HEK293 (cell line): ENCODE results near the gene USP2.

Experiments
- GLIS1 ChIP-seq: fragments of 450-650 bp; formaldehyde crosslinking; IDR thresholded peaks from 2 replicates; pipeline ENCODE4 v1.5.1; 2016; ENCODE audit warnings: missing biosample characterization, missing genetic modification characterization
- GLIS2 ChIP-seq: fragments of 450-650 bp; formaldehyde crosslinking; IDR thresholded peaks from 2 replicates; pipeline ENCODE4 v1.5.1; 2016; ENCODE audit warnings: missing biosample characterization, missing genetic modification characterization
- HIC1 ChIP-seq: fragments of 450-650 bp; formaldehyde crosslinking; IDR thresholded peaks from 2 replicates; pipeline ENCODE4 v1.5.1; 2016; ENCODE audit warnings: missing biosample characterization, missing genetic modification characterization
- KLF10 ChIP-seq: fragments of 450-650 bp; IDR thresholded peaks from 2 replicates; pipeline ENCODE4 v1.5.1; 2018; ENCODE audit warnings: missing biosample characterization, mild to moderate bottlenecking, missing genetic modification characterization
- KLF16 ChIP-seq: fragments of 450-650 bp; formaldehyde crosslinking; IDR thresholded peaks from 2 replicates; pipeline ENCODE4 v1.5.1; 2017; ENCODE audit warnings: missing biosample characterization, missing genetic modification characterization
- KLF8 ChIP-seq: fragments of 450-650 bp; formaldehyde crosslinking; IDR thresholded peaks from 2 replicates; pipeline ENCODE4 v1.5.1; 2016; ENCODE audit warnings: missing biosample characterization, missing genetic modification characterization
- MYNN ChIP-seq: fragments of 450-650 bp; formaldehyde crosslinking; IDR thresholded peaks from 2 replicates; pipeline ENCODE4 v1.5.1; 2016; ENCODE audit warnings: missing biosample characterization, missing genetic modification characterization, borderline replicate concordance
- YY1 ChIP-seq: fragments of 450-650 bp; formaldehyde crosslinking; IDR thresholded peaks from 2 replicates; pipeline ENCODE4 v1.5.1; 2018; ENCODE audit warnings: missing biosample characterization, missing genetic modification characterization
- ZBTB10 ChIP-seq: fragments of 450-650 bp; formaldehyde crosslinking; IDR thresholded peaks from 2 replicates; pipeline ENCODE4 v1.5.1; 2016; ENCODE audit warnings: missing biosample characterization, missing genetic modification characterization
- ZBTB20 ChIP-seq: fragments of 450-650 bp; formaldehyde crosslinking; IDR thresholded peaks from 2 replicates; pipeline ENCODE4 v1.5.1; 2016; ENCODE audit warnings: missing biosample characterization, missing genetic modification characterization
- ZBTB8A ChIP-seq: fragments of 450-650 bp; formaldehyde crosslinking; IDR thresholded peaks from 2 replicates; pipeline ENCODE4 v1.5.1; 2016; ENCODE audit warnings: missing biosample characterization, missing genetic modification characterization
- ZNF112 ChIP-seq: fragments of 450-650 bp; formaldehyde crosslinking; IDR thresholded peaks from 2 replicates; pipeline ENCODE4 v1.5.0; 2017; ENCODE audit warnings: missing biosample characterization, missing genetic modification characterization
- ZNF140 ChIP-seq: fragments of 450-650 bp; formaldehyde crosslinking; IDR thresholded peaks from 2 replicates; pipeline ENCODE4 v1.5.1; 2016; ENCODE audit warnings: missing biosample characterization, missing genetic modification characterization
- ZNF157 ChIP-seq: fragments of 450-650 bp; formaldehyde crosslinking; IDR thresholded peaks from 2 replicates; pipeline ENCODE4 v1.5.1; 2016; ENCODE audit warnings: missing biosample characterization, missing genetic modification characterization
- ZNF169 ChIP-seq: fragments of 450-650 bp; formaldehyde crosslinking; IDR thresholded peaks from 2 replicates; pipeline ENCODE4 v1.5.1; 2016; ENCODE audit warnings: missing biosample characterization, missing genetic modification characterization
- ZNF202 ChIP-seq: fragments of 450-650 bp; formaldehyde crosslinking; IDR thresholded peaks from 2 replicates; pipeline ENCODE4 v1.5.1; 2016; ENCODE audit warnings: missing biosample characterization, missing genetic modification characterization, borderline replicate concordance
- ZNF214 ChIP-seq: fragments of 450-650 bp; formaldehyde crosslinking; IDR thresholded peaks from 2 replicates; pipeline ENCODE4 v1.5.1; 2017; ENCODE audit warnings: missing biosample characterization, mild to moderate bottlenecking, missing genetic modification characterization, borderline replicate concordance
- ZNF24 ChIP-seq: fragments of 450-650 bp; formaldehyde crosslinking; IDR thresholded peaks from 2 replicates; pipeline ENCODE4 v1.5.1; 2016; ENCODE audit warnings: missing biosample characterization, missing genetic modification characterization
- ZNF302 ChIP-seq: fragments of 450-650 bp; formaldehyde crosslinking; IDR thresholded peaks from 2 replicates; pipeline ENCODE4 v1.5.1; 2016; ENCODE audit warnings: missing biosample characterization, missing genetic modification characterization, low read depth
- ZNF391 ChIP-seq: fragments of 450-650 bp; formaldehyde crosslinking; IDR thresholded peaks from 2 replicates; pipeline ENCODE4 v1.5.1; 2016; ENCODE audit warnings: low read depth, missing biosample characterization, missing genetic modification characterization, borderline replicate concordance
- ZNF529 ChIP-seq: fragments of 450-650 bp; formaldehyde crosslinking; IDR thresholded peaks from 2 replicates; pipeline ENCODE4 v1.5.1; 2017; ENCODE audit warnings: missing genetic modification characterization, missing biosample characterization; ENCODE audit not compliant: insufficient replicate concordance
- ZNF530 ChIP-seq: fragments of 450-650 bp; formaldehyde crosslinking; IDR thresholded peaks from 2 replicates; pipeline ENCODE4 v1.5.1; 2016; ENCODE audit warnings: low read depth, missing biosample characterization, missing genetic modification characterization
- ZNF558 ChIP-seq: fragments of 450-650 bp; formaldehyde crosslinking; IDR thresholded peaks from 2 replicates; pipeline ENCODE4 v1.5.1; 2016; ENCODE audit warnings: missing biosample characterization, missing genetic modification characterization
- ZNF621 ChIP-seq: fragments of 450-650 bp; formaldehyde crosslinking; IDR thresholded peaks from 2 replicates; pipeline ENCODE4 v1.5.1; 2017; ENCODE audit warnings: missing biosample characterization, missing genetic modification characterization
- ZNF677 ChIP-seq: fragments of 450-650 bp; IDR thresholded peaks from 2 replicates; pipeline ENCODE4 v1.5.0; 2018; ENCODE audit warnings: missing biosample characterization, mild to moderate bottlenecking, missing genetic modification characterization, moderate library complexity
- ZNF785 ChIP-seq: fragments of 450-650 bp; formaldehyde crosslinking; IDR thresholded peaks from 2 replicates; pipeline ENCODE4 v1.5.1; 2016; ENCODE audit warnings: missing biosample characterization, missing genetic modification characterization
- ZNF837 ChIP-seq: fragments of 450-650 bp; formaldehyde crosslinking; IDR thresholded peaks from 2 replicates; pipeline ENCODE4 v1.5.1; 2016; ENCODE audit warnings: missing biosample characterization, missing genetic modification characterization
- TF ChIP-seq, protein P1 (sequence below): fragments of 450-650 bp; formaldehyde crosslinking; conservative IDR thresholded peaks from 2 replicates; pipeline ENCODE4 v1.5.1; 2016; ENCODE audit warnings: low read depth, missing biosample characterization, missing genetic modification characterization
- TF ChIP-seq, protein P2 (sequence below): fragments of 450-650 bp; formaldehyde crosslinking; IDR thresholded peaks from 2 replicates; pipeline ENCODE4 v1.5.1; 2017; ENCODE audit warnings: missing biosample characterization, missing genetic modification characterization
- TF ChIP-seq, protein P3 (sequence below): fragments of 450-650 bp; formaldehyde crosslinking; IDR thresholded peaks from 2 replicates; pipeline ENCODE4 v1.5.1; 2016; ENCODE audit warnings: missing biosample characterization, missing genetic modification characterization

The USP2 gene

DNA sequence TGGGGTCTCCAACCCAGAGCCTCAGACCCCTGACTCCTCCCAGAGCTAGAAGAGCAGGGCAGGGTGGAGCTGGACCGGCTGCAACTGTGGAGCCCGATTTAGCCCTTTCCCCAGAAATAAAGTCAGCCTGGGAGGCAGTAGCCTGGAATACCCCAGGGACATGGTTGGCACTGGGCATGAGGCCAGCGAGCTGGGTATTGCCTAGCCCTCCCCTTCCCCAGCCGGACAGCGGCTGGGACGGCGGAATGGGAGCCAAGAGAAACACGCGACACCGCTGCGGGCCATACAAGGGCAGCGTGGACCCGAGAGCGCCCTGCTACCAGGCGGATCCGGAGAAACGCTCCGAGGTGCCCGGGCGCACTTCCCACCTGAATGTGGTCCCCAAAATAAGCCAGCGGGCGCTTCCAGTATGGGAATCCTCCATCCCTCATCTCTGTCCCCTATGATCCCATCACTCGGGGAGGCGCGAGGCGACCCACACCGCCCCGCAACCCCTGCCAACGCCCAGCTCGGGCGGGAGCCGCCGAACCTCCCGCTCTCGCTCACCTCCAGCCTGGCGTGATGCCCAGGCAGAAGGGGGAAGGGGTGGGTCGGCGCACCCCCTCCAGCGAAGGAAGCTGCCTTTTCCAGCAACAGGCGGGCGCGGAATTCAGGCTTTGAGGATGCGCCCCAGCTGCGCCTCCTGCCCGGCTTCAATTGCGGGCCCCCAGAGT, 65.3 kb downstream of the USP2 start (continued):
- TF ChIP-seq HIC1 (tag by site-specific recombination): 0 out of 2 replicates have a peak, but pooled peaks have one; percentile 18
- no peak for TF ChIP-seq KLF10
- no peak for TF ChIP-seq ZNF837 (tag by site-specific recombination)
- TF ChIP-seq ZNF677 (tag by site-specific recombination): no peak
- no peak for TF ChIP-seq ZNF112
- TF ChIP-seq ZNF214: no peak
- TF ChIP-seq ZNF621: no peak
- TF ChIP-seq ZNF202 (tag by site-specific recombination): no peak
- TF ChIP-seq ZNF157 (tag by site-specific recombination): no peak
- no peak for TF ChIP-seq ZNF24 (tag by site-specific recombination)
- TF ChIP-seq, protein P1, sequence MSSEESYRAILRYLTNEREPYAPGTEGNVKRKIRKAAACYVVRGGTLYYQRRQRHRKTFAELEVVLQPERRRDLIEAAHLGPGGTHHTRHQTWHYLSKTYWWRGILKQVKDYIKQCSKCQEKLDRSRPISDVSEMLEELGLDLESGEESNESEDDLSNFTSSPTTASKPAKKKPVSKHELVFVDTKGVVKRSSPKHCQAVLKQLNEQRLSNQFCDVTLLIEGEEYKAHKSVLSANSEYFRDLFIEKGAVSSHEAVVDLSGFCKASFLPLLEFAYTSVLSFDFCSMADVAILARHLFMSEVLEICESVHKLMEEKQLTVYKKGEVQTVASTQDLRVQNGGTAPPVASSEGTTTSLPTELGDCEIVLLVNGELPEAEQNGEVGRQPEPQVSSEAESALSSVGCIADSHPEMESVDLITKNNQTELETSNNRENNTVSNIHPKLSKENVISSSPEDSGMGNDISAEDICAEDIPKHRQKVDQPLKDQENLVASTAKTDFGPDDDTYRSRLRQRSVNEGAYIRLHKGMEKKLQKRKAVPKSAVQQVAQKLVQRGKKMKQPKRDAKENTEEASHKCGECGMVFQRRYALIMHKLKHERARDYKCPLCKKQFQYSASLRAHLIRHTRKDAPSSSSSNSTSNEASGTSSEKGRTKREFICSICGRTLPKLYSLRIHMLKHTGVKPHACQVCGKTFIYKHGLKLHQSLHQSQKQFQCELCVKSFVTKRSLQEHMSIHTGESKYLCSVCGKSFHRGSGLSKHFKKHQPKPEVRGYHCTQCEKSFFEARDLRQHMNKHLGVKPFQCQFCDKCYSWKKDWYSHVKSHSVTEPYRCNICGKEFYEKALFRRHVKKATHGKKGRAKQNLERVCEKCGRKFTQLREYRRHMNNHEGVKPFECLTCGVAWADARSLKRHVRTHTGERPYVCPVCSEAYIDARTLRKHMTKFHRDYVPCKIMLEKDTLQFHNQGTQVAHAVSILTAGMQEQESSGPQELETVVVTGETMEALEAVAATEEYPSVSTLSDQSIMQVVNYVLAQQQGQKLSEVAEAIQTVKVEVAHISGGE (tag by site-specific recombination): peak; percentile 61
- TF ChIP-seq KLF16 (tag by site-specific recombination): peak; percentile 69
- 0 out of 2 replicates have a peak, but pooled peaks have one; percentile 27 for TF ChIP-seq ZBTB20 (tag by site-specific recombination)
- TF ChIP-seq ZNF558 (tag by site-specific recombination): no peak
- no peak for TF ChIP-seq ZNF785 (tag by site-specific recombination)
- peak; percentile 62; the same call in 1 of the 2 replicates for TF ChIP-seq GLIS2 (tag by site-specific recombination)
- TF ChIP-seq, protein P2, sequence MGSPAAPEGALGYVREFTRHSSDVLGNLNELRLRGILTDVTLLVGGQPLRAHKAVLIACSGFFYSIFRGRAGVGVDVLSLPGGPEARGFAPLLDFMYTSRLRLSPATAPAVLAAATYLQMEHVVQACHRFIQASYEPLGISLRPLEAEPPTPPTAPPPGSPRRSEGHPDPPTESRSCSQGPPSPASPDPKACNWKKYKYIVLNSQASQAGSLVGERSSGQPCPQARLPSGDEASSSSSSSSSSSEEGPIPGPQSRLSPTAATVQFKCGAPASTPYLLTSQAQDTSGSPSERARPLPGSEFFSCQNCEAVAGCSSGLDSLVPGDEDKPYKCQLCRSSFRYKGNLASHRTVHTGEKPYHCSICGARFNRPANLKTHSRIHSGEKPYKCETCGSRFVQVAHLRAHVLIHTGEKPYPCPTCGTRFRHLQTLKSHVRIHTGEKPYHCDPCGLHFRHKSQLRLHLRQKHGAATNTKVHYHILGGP: no peak
- TF ChIP-seq YY1 (tag by site-specific recombination): no peak
- no peak for TF ChIP-seq ZNF530 (tag by site-specific recombination)
- TF ChIP-seq GLIS1 (tag by site-specific recombination): no peak
- TF ChIP-seq ZNF529 (tag by site-specific recombination): no peak
- TF ChIP-seq MYNN (tag by site-specific recombination): no peak
- TF ChIP-seq ZNF391 (tag by site-specific recombination): no peak
- peak; percentile 84 for TF ChIP-seq ZBTB8A (tag by site-specific recombination)
- TF ChIP-seq ZNF302 (tag by site-specific recombination): no peak
- no peak; the same call in 1 of the 2 replicates for TF ChIP-seq ZBTB10 (tag by site-specific recombination)
- TF ChIP-seq, protein P3, sequence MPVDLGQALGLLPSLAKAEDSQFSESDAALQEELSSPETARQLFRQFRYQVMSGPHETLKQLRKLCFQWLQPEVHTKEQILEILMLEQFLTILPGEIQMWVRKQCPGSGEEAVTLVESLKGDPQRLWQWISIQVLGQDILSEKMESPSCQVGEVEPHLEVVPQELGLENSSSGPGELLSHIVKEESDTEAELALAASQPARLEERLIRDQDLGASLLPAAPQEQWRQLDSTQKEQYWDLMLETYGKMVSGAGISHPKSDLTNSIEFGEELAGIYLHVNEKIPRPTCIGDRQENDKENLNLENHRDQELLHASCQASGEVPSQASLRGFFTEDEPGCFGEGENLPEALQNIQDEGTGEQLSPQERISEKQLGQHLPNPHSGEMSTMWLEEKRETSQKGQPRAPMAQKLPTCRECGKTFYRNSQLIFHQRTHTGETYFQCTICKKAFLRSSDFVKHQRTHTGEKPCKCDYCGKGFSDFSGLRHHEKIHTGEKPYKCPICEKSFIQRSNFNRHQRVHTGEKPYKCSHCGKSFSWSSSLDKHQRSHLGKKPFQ: no peak
- TF ChIP-seq ZNF169 (tag by site-specific recombination): no peak
- TF ChIP-seq KLF8: no peak
- no peak for TF ChIP-seq ZNF140 (tag by site-specific recombination)
